HG03439 (cell line): Measurements from ENCODE around the gene NR1I2.

Experiments used
- ATAC-seq: cut with Tn5 transposase; IDR thresholded peaks from one replicate; pipeline ENCODE4 v1.9.1; 2021; ENCODE audit warnings: mild to moderate bottlenecking, moderate library complexity; ENCODE audit not compliant: unreplicated experiment

The NR1I2 gene

GRCh38 chr3:119817583-119818363 is 35.9 kb downstream of the NR1I2 start:
- no peak for ATAC-seq

GRCh38 chr3:119818937-119819336 is 37.0 kb downstream of the NR1I2 start:
- no peak for ATAC-seq

GRCh38 chr3:119819806-119820205 is 37.9 kb downstream of the NR1I2 start:
- ATAC-seq = no peak

- ATAC-seq = no peak
These were observed 43.9 kb downstream of the NR1I2 start for GRCh38 chr3:119825820-119826219.

GRCh38 chr3:119826711-119827608 is 45.1 kb downstream of the NR1I2 start:
- ATAC-seq = no peak

GRCh38 chr3:119829420-119829819 is 47.5 kb downstream of the NR1I2 start:
- no peak for ATAC-seq

- no peak for ATAC-seq
These were observed 49.1 kb downstream of the NR1I2 start for GRCh38 chr3:119831022-119831421.

GRCh38 chr3:119831941-119832371 is 50.1 kb downstream of the NR1I2 start:
- ATAC-seq = no peak

- ATAC-seq = no peak
These were observed 53.0 kb downstream of the NR1I2 start for GRCh38 chr3:119834754-119835370.

GRCh38 chr3:119835556-119835955 is 53.7 kb downstream of the NR1I2 start:
- ATAC-seq = no peak

GRCh38 chr3:119841808-119842471 is 60.0 kb downstream of the NR1I2 start:
- ATAC-seq = no peak

GRCh38 chr3:119849126-119849525 is 67.2 kb downstream of the NR1I2 start:
- no peak for ATAC-seq

GRCh38 chr3:119856695-119857094 is 74.8 kb downstream of the NR1I2 start:
- ATAC-seq = no peak

GRCh38 chr3:119858957-119859356 is 77.1 kb downstream of the NR1I2 start:
- ATAC-seq = no peak

GRCh38 chr3:119859728-119860127 is 77.8 kb downstream of the NR1I2 start:
- no peak for ATAC-seq

GRCh38 chr3:119861681-119862080 is 79.8 kb downstream of the NR1I2 start:
- no peak for ATAC-seq

- ATAC-seq = no peak
These were observed 80.7 kb downstream of the NR1I2 start for GRCh38 chr3:119862616-119863015.

GRCh38 chr3:119864476-119864875 is 82.6 kb downstream of the NR1I2 start:
- ATAC-seq = no peak
